K562 (cell line): ENCODE results near the gene SLC25A40. TPM values are rescaled to one million over a fixed set of nuclear protein-coding genes. Genes with fewer than 3 reads are reported as not detected.

Experiments used
- ATF3 ChIP-seq, 2 experiments: fragments of 450-650 bp in 1 of 2; sonication (generic) in 1 of 2; formaldehyde crosslinking in 1 of 2; IDR thresholded peaks in 1 of 2; conservative IDR thresholded peaks in 1 of 2; 2 replicates each; pipeline versions ENCODE4 v1.6.1 to v1.8.1; 2016 to 2023; ENCODE audit warnings: mild to moderate bottlenecking in 2 of 2, moderate library complexity in 2 of 2, inconsistent platforms in 1 of 2, missing genetic modification reagents in 1 of 2
- GABPB1 ChIP-seq: sonication (generic); formaldehyde crosslinking; IDR thresholded peaks from 2 replicates; pipeline ENCODE4 v1.8.0; 2022; ENCODE audit warnings: mild to moderate bottlenecking, missing genetic modification reagents
- ILK ChIP-seq: fragments of 450-650 bp; IDR thresholded peaks from 2 replicates; pipeline ENCODE4 v1.6.1; 2016; ENCODE audit warnings: missing genetic modification characterization, low read depth, mild to moderate bottlenecking, missing compliant biosample characterization, moderate library complexity, borderline replicate concordance
- KDM4B ChIP-seq, 2 experiments: fragments of 450-650 bp in 1 of 2; sonication (generic) in 1 of 2; IDR thresholded peaks; 2 replicates each; pipeline ENCODE4 v1.6.1; 2016 to 2017; ENCODE audit warnings: borderline replicate concordance in 2 of 2, antibody characterized with exemption in 1 of 2, low read depth in 1 of 2, mild to moderate bottlenecking in 1 of 2
- MITF ChIP-seq: IDR thresholded peaks from 2 replicates; pipeline ENCODE4 v1.6.1; 2014; ENCODE audit warnings: antibody characterized with exemption
- MLX ChIP-seq, 2 experiments: fragments of 450-650 bp in 1 of 2; sonication (generic) in 1 of 2; formaldehyde crosslinking; conservative IDR thresholded peaks; 2 replicates each; pipeline versions ENCODE4 v1.4.0 to v1.8.1; 2020 to 2022; ENCODE audit warnings: mild to moderate bottlenecking in 1 of 2, missing genetic modification reagents in 1 of 2
- POLR2G ChIP-seq: fragments of 200-400 bp; formaldehyde crosslinking; IDR thresholded peaks from 2 replicates; pipeline ENCODE4 v1.6.1; 2017; ENCODE audit warnings: low read depth, mild to moderate bottlenecking, antibody characterized with exemption, low read length, moderate library complexity
- SNIP1 ChIP-seq: fragments of 450-650 bp; IDR thresholded peaks from 2 replicates; pipeline ENCODE4 v1.7.1; 2017; ENCODE audit warnings: low read depth, mild to moderate bottlenecking
- SOX6 ChIP-seq: fragments of 450-650 bp; IDR thresholded peaks from 2 replicates; pipeline ENCODE4 v1.6.1; 2014; ENCODE audit warnings: mild to moderate bottlenecking
- TBL1XR1 ChIP-seq, 2 experiments: IDR thresholded peaks; 2 replicates each; pipeline ENCODE4 v1.6.1; 2012; ENCODE audit warnings: improper control_type of control experiment in 2 of 2, low read length in 2 of 2, mild to moderate bottlenecking in 1 of 2
- THRB ChIP-seq: fragments of 450-650 bp; formaldehyde crosslinking; conservative IDR thresholded peaks from 2 replicates; pipeline ENCODE4 v1.4.0; 2022; ENCODE audit warnings: mild to moderate bottlenecking, missing genetic modification characterization
- ZBTB33 ChIP-seq: sonication (generic); formaldehyde crosslinking; IDR thresholded peaks from 2 replicates; pipeline ENCODE4 v1.8.1; 2023; ENCODE audit warnings: mild to moderate bottlenecking, missing genetic modification reagents
- ZNF134 ChIP-seq: fragments of 250-450 bp; sonication (Bioruptor Pico); conservative IDR thresholded peaks from 2 replicates; pipeline ENCODE4 v1.4.0; 2020
- ZNF280B ChIP-seq: fragments of 250-450 bp; sonication (Bioruptor Pico); IDR thresholded peaks from 2 replicates; pipeline ENCODE4 v1.5.1; 2021; ENCODE audit warnings: mild to moderate bottlenecking
- polyA plus RNA-seq, 8 experiments: library from polyadenylated mRNA; depleted of rRNA in 4 of 8; stranded (reverse) in 5 of 8; unstranded in 3 of 8; fragments of >200 nt; fragmentation: Nextera tagmentation in 2 of 8; fragmentation: Illumina TruSeq in 1 of 8; extraction: Ambion mirVana in 2 of 8; extraction: Trizol in 1 of 8; gene quantifications; 2 replicates each; pipeline versions ENCODE4 v1.2.1 to v1.2.3, GENCODE V29; 2011 to 2014; ENCODE audit warnings: inconsistent platforms in 1 of 8, missing spikeins in 1 of 8
- total RNA-seq, 7 experiments: library from RNA; depleted of rRNA in 6 of 7; stranded (reverse); fragments of >200 nt in 6 of 7; fragmentation: Illumina TruSeq in 2 of 7; extraction: Trizol in 2 of 7; gene quantifications; 2 replicates each; pipeline versions ENCODE4 v1.2.1 to v1.2.3, GENCODE V29; 2011 to 2021; ENCODE audit warnings: low replicate concordance in 1 of 7

Gene SLC25A40
- total and polyA plus RNA-seq, 9 of the 15 experiments (the other 6 are each of a cell fraction or from before 2014, with no cell fraction given) = 6.7 to 44.0 (median 26.5) TPM

- TF ChIP-seq TBL1XR1 (IDR thresholded peaks at IDR 0.05; ENCODE audit: low read length in 2 of 2) (peak in 1 of 2 experiments; percentile 18; a peak in 1 of 4 replicates), MLX (CRISPR knock-in tag; conservative IDR thresholded peaks at IDR 0.05) (no peak), ZNF280B (CRISPR knock-in tag) (no peak), SNIP1 (no peak), ZBTB33 (peak; percentile 44; the same call in 1 of the 2 replicates), MITF (peak; percentile 82), SOX6 (peak; percentile 85), ATF3 (IDR thresholded peaks at IDR 0.05) (no peak), ATF3 (CRISPR knock-in tag; conservative IDR thresholded peaks at IDR 0.05) (no peak), ILK (tag) (no peak), GABPB1 (peak; percentile 70), KDM4B (IDR thresholded peaks at IDR 0.05; ENCODE audit: borderline replicate concordance in 2 of 2, low read depth in 1 of 2) (no peak), ZNF134 (CRISPR knock-in tag) (no peak), THRB (CRISPR knock-in tag) (no peak), POLR2G (peak; percentile 94)
These were observed at the start of gene SLC25A40, which contains the start of gene DBF4 (continued) for GRCh38 chr7:87876040-87876868.
